Sigmoid colon (tissue), 7 donors: ENCODE data around the gene LAMB2. TPM values are rescaled to one million over a fixed set of nuclear protein-coding genes. Genes with fewer than 3 reads are reported as not detected.

ENCODE experiments used
- DNase-seq: peaks from one replicate; pipeline ENCODE4 v3.0.0-alpha.2; 2019
- H3K27ac ChIP-seq, 4 donors: fragments of 200-600 bp; sonication (generic); one replicate each; pipeline ENCODE4 v1.5.1; 2016 to 2019; ENCODE audit warnings: mild to moderate bottlenecking in 1 of 4
- H3K27me3 ChIP-seq, 3 donors: fragments of 200-600 bp; sonication (generic); one replicate each; pipeline ENCODE4 v1.5.1; 2019; ENCODE audit warnings: mild to moderate bottlenecking in 1 of 3
- H3K36me3 ChIP-seq, 4 donors: fragments of 200-600 bp; sonication (generic); one replicate each; pipeline ENCODE4 v1.5.1; 2016 to 2019
- H3K4me1 ChIP-seq, 4 donors: fragments of 200-600 bp; sonication (generic); one replicate each; pipeline ENCODE4 v1.5.1; 2017 to 2019
- H3K4me3 ChIP-seq, 4 donors: fragments of 200-600 bp; sonication (generic); one replicate each; pipeline ENCODE4 v1.5.1; 2017 to 2019; ENCODE audit warnings: mild to moderate bottlenecking in 2 of 4, moderate library complexity in 1 of 4
- H3K9me3 ChIP-seq, 4 donors: fragments of 200-600 bp in 3 of 4; sonication (generic) in 3 of 4; one replicate each; pipeline versions ENCODE4 v1.5.1 to v1.6.1; 2013 to 2019
- CTCF ChIP-seq, 4 experiments: fragments of 450-650 bp in 3 of 4; fragments of 200-600 bp in 1 of 4; IDR thresholded peaks; one replicate each; pipeline ENCODE4 v1.5.1; 2016 to 2019; ENCODE audit warnings: antibody characterized with exemption in 4 of 4, mild to moderate bottlenecking in 3 of 4, moderate library complexity in 2 of 4
- EP300 ChIP-seq, 4 donors: sonication (generic); formaldehyde crosslinking; IDR thresholded peaks; one replicate each; pipeline ENCODE4 v1.6.1; 2017; ENCODE audit warnings: antibody characterized with exemption in 4 of 4
- POLR2A ChIP-seq, 2 donors: fragments of 450-650 bp; IDR thresholded peaks; one replicate each; pipeline ENCODE4 v1.6.1; 2016; ENCODE audit warnings: antibody characterized with exemption in 2 of 2, mild to moderate bottlenecking in 2 of 2, moderate library complexity in 2 of 2
- POLR2AphosphoS5 ChIP-seq, 4 donors: sonication (generic); formaldehyde crosslinking; IDR thresholded peaks; one replicate each; pipeline ENCODE4 v1.6.1; 2017; ENCODE audit warnings: antibody characterized with exemption in 4 of 4
- WGBS, 2 donors: extraction: QIAGEN DNeasy Blood & Tissue Kit; methylation state at CpG; one replicate each; pipeline ENCODE4 v1.1.7; 2013; 5-methylcytosine and 5-hydroxymethylcytosine counted together
- intact Hi-C: fragments of 100-400 bp; cut with DNase I; formaldehyde crosslinking; loops from one replicate; pipeline ENCODE4 v1.15.1; 2023
- polyA plus RNA-seq, 3 donors: library from polyadenylated mRNA; stranded (reverse); fragments of 200-250 nt; gene quantifications; one replicate each; pipeline ENCODE4 v1.2.3, GENCODE V29; 2013
- total RNA-seq, 4 donors: library from RNA; depleted of rRNA; stranded (reverse); fragments of >200 nt; gene quantifications; one replicate each; pipeline ENCODE4 v1.1.0, GENCODE V29; 2016
- donor health status: healthy with polysubstance abuse.
- donor health status: Bipolar disorder and iron deficiency.
- donor health status: healthy.

The LAMB2 gene
- total and polyA plus RNA-seq, 7 donors: 10.2 to 612 (median 252) TPM

GRCh38 chr3:49122886-49123545, 9.8 kb downstream of the LAMB2 start:
- H3K9me3 ChIP-seq: no peaks in the 10 kb centered on the region
- peaks cover 0 to 27% (median 23%) of the 10 kb centered on the region in 4 donors for H3K4me1 ChIP-seq
- no peak overlapping the region for H3K4me3 ChIP-seq
- intact Hi-C loops: no loop called here
- TF ChIP-seq POLR2A (IDR thresholded peaks at IDR 0.05): no peak
- TF ChIP-seq EP300 (IDR thresholded peaks at IDR 0.05): no peak
- TF ChIP-seq CTCF (IDR thresholded peaks at IDR 0.05): no peak
- no peak for TF ChIP-seq POLR2AphosphoS5 (IDR thresholded peaks at IDR 0.05)
- no peak overlapping the region for H3K27ac ChIP-seq
- no peak for DNase-seq
- 93% methylated on average over 17 of the region's 17 CpGs for WGBS, 2 donors
- H3K27me3 ChIP-seq: no peaks in the 10 kb centered on the region
- peaks cover 53 to 80% (median 61%) of the 10 kb centered on the region in 4 donors for H3K36me3 ChIP-seq

- intact Hi-C loops: no loop called here
- WGBS, 2 donors: 91 to 94% methylated on average over 7 of the region's 7 CpGs
- no peak overlapping the region for H3K4me3 ChIP-seq
- peaks cover 57 to 80% (median 66%) of the 10 kb centered on the region in 4 donors for H3K36me3 ChIP-seq
- no peak for TF ChIP-seq POLR2AphosphoS5 (IDR thresholded peaks at IDR 0.05)
- no peak for TF ChIP-seq CTCF (IDR thresholded peaks at IDR 0.05)
- no peak overlapping the region for H3K27ac ChIP-seq
- DNase-seq: no peak
- no peaks in the 10 kb centered on the region for H3K9me3 ChIP-seq
- H3K27me3 ChIP-seq: no peaks in the 10 kb centered on the region
- peaks cover 0 to 29% (median 23%) of the 10 kb centered on the region in 4 donors for H3K4me1 ChIP-seq
Observed at GRCh38 chr3:49122451-49122850, 10.4 kb downstream of the LAMB2 start.

- H3K27ac ChIP-seq: peak overlapping the region in 3 of 4 donors; percentile 93 to 98 (median 96)
- TF ChIP-seq EP300 (IDR thresholded peaks at IDR 0.05) (no peak), POLR2AphosphoS5 (IDR thresholded peaks at IDR 0.05) (no peak), CTCF (IDR thresholded peaks at IDR 0.05) (no peak), POLR2A (IDR thresholded peaks at IDR 0.05) (no peak)
Observed at GRCh38 chr3:49122022-49122421, 10.8 kb downstream of the LAMB2 start.

GRCh38 chr3:49121132-49121736, 11.6 kb downstream of the LAMB2 start:
- no peak for TF ChIP-seq POLR2AphosphoS5 (IDR thresholded peaks at IDR 0.05)
- no peak for TF ChIP-seq CTCF (IDR thresholded peaks at IDR 0.05)
- Histone ChIP-seq H3K9me3 (no peaks in the 10 kb centered on the region), H3K27me3 (no peaks in the 10 kb centered on the region), H3K27ac (peak overlapping the region; percentile 93 to 98 (median 94)), H3K4me1 (peaks cover 0 to 30% (median 23%) of the 10 kb centered on the region in 4 donors), H3K4me3 (peak overlapping the region; percentile 90 to 96 (median 94)), H3K36me3 (peaks cover 68 to 80% (median 73%) of the 10 kb centered on the region in 4 donors)
- WGBS, 2 donors: 79 to 85% methylated on average over 17 of the region's 17 CpGs
- intact Hi-C loops: loop anchor here (2.0 kb wide), 1 partner anchor 28 kb away; no protein-coding TSS in a partner anchor
- no peak for DNase-seq

More at GRCh38 chr3:49122022-49122421, 10.8 kb downstream of the LAMB2 start:
- H3K9me3 ChIP-seq: no peaks in the 10 kb centered on the region
- intact Hi-C loops: no loop called here
- H3K36me3 ChIP-seq: peaks cover 61 to 80% (median 71%) of the 10 kb centered on the region in 4 donors
- H3K4me1 ChIP-seq: peaks cover 0 to 30% (median 23%) of the 10 kb centered on the region in 4 donors
- H3K4me3 ChIP-seq: no peak overlapping the region
- H3K27me3 ChIP-seq: no peaks in the 10 kb centered on the region
- no peak for DNase-seq
- 97% methylated on average over 12 of the region's 12 CpGs for WGBS, 2 donors
